ENCODE measurements around the gene SPINT4. TPM values are rescaled to one million over a fixed set of nuclear protein-coding genes. Genes with fewer than 3 reads are reported as not detected.
"Not testable (repeated sequence)": the region's sequence is repeated elsewhere in the genome, so short reads cannot be mapped to it uniquely, and the experiment has no call there.

The SPINT4 gene
- total and polyA plus RNA-seq, 2 of the 8 experiments (the other 6 are each of a cell fraction or from before 2014, with no cell fraction given), result not detected

- TF ChIP-seq SUZ12 (IDR thresholded peaks at IDR 0.05; ENCODE audit: low read length) (no peak), EP300 (IDR thresholded peaks at IDR 0.05; ENCODE audit: borderline replicate concordance in 1 of 2, low read depth in 2 of 2, low read length in 2 of 2) (no peak)
Observed at GRCh38 chr20:45758096-45758495, 35.9 kb downstream of the SPINT4 start (continued).

GRCh38 chr20:45759921-45760320 is 37.8 kb downstream of the SPINT4 start:
- H3K4ac ChIP-seq (replicated peaks; ENCODE audit: insufficient read length, low read depth, low read length); H3K4me2 ChIP-seq (ENCODE audit: insufficient read depth in 1 of 2, low read depth in 2 of 2, low read length in 2 of 2); H4K8ac ChIP-seq (ENCODE audit: extremely low read depth, insufficient read depth, low read length); H3K56ac ChIP-seq (replicated peaks; ENCODE audit: insufficient read length, low read depth, low read length); H3K27ac ChIP-seq (ENCODE audit: low read depth, low read length); H3K4me3 ChIP-seq (ENCODE audit: extremely low read depth in 1 of 4, insufficient read depth in 2 of 4, low read depth in 3 of 4, low read length in 4 of 4); H2BK20ac ChIP-seq (ENCODE audit: low read length); H2AK5ac ChIP-seq (ENCODE audit: low read depth, low read length); H3K18ac ChIP-seq (ENCODE audit: extremely low read depth, low read length); H3K36me3 ChIP-seq (ENCODE audit: control insufficient read depth in 2 of 4, insufficient read depth in 4 of 4, low read length in 3 of 4); H3K9ac ChIP-seq (replicated peaks in 1 of 4; ENCODE audit: extremely low read depth in 1 of 4, low read depth in 3 of 4, low read length in 3 of 4); DNase-seq (ENCODE audit: low read depth in 1 of 2, low spot score in 2 of 2); H3K23ac ChIP-seq (ENCODE audit: insufficient read length); H4K5ac ChIP-seq (ENCODE audit: insufficient read length, low read depth, low read length); H3K79me2 ChIP-seq (ENCODE audit: control insufficient read depth in 1 of 2, insufficient read depth in 2 of 2, low read length in 2 of 2); H2AFZ ChIP-seq (ENCODE audit: low read length); FAIRE-seq; H2BK15ac ChIP-seq (ENCODE audit: low read length); H2BK120ac ChIP-seq (replicated peaks; ENCODE audit: low read depth, low read length); H3K23me2 ChIP-seq (ENCODE audit: low read depth, low read length); H3K4me1 ChIP-seq (replicated peaks in 1 of 4; ENCODE audit: control insufficient read depth in 3 of 4, insufficient read depth in 4 of 4, low read length in 3 of 4); CTCF ChIA-PET (ENCODE audit: partially characterized antibody); H2BK5ac ChIP-seq (ENCODE audit: low read depth, low read length); H2BK12ac ChIP-seq (ENCODE audit: low read depth, low read length); POLR2A ChIA-PET (ENCODE audit: partially characterized antibody); H3K14ac ChIP-seq (ENCODE audit: insufficient read length); H4K20me1 ChIP-seq (replicated peaks in 1 of 2; ENCODE audit: control insufficient read depth in 1 of 2, insufficient read depth in 2 of 2, low read length in 2 of 2); H3K27me3 ChIP-seq (replicated peaks in 1 of 4; ENCODE audit: control insufficient read depth in 3 of 4, extremely low read depth in 1 of 4, insufficient read depth in 3 of 4, low read length in 3 of 4); H4K91ac ChIP-seq (replicated peaks; ENCODE audit: insufficient read length, low read length); H3K79me1 ChIP-seq (ENCODE audit: low read depth, low read length): not testable (repeated sequence)
- peaks cover 13 to 18% of the 10 kb centered on the region in 2 experiments for H3K9me3 ChIP-seq (ENCODE audit: insufficient read depth in 2 of 2, low read depth in 1 of 2, low read length in 1 of 2)
- WGBS, 2 experiments (ENCODE audit: extremely low coverage in 1 of 2, insufficient coverage in 1 of 2, insufficient read length in 1 of 2, insufficient replicate concordance in 2 of 2, low coverage in 1 of 2, low lambda C conversion rate in 2 of 2, missing lambda C conversion rate in 1 of 2), result 85% methylated on average over 8 of the region's 8 CpGs; no CpG with 5 or more reads in 1 of the 2 experiments

Measured in H1 (cell line).